SK-N-SH treated with all-trans-retinoic acid at 6 μM for 48 hours (cell line): Measurements from ENCODE around the gene STX12.

Source experiments
- ATAC-seq: fragments of 200-7000 bp; cut with Tn5 transposase; 3 replicates; pipeline ENCODE4 v1.9.1; 2020; ENCODE audit warnings: mild to moderate bottlenecking, moderate library complexity
- BACH2 ChIP-seq: fragments of 250-450 bp; sonication (Bioruptor Pico); IDR thresholded peaks from 2 replicates; pipeline ENCODE4 v1.9.0; 2021; ENCODE audit warnings: mild to moderate bottlenecking, borderline replicate concordance
- CSDC2 ChIP-seq: fragments of 250-450 bp; sonication (Bioruptor Pico); IDR thresholded peaks from 2 replicates; pipeline ENCODE4 v1.5.0; 2020; ENCODE audit warnings: mild to moderate bottlenecking, moderate library complexity
- ESRRG ChIP-seq: fragments of 250-450 bp; sonication (Bioruptor Pico); IDR thresholded peaks from 2 replicates; pipeline ENCODE4 v1.6.1; 2021; ENCODE audit warnings: mild to moderate bottlenecking
- GLIS3 ChIP-seq: fragments of 250-450 bp; sonication (Bioruptor Pico); IDR thresholded peaks from 2 replicates; pipeline ENCODE4 v1.5.0; 2020; ENCODE audit warnings: mild to moderate bottlenecking, moderate library complexity
- ISL1 ChIP-seq: fragments of 250-450 bp; sonication (Bioruptor Pico); IDR thresholded peaks from 2 replicates; pipeline ENCODE4 v2.1.2; 2022; ENCODE audit warnings: mild to moderate bottlenecking, moderate library complexity
- OSR1 ChIP-seq: fragments of 250-450 bp; sonication (Bioruptor Pico); IDR thresholded peaks from 2 replicates; pipeline ENCODE4 v1.8.0; 2022; ENCODE audit warnings: moderate library complexity, mild to moderate bottlenecking, inconsistent platforms
- PPARA ChIP-seq: fragments of 250-450 bp; sonication (Bioruptor Pico); IDR thresholded peaks from 2 replicates; pipeline ENCODE4 v1.5.0; 2020; ENCODE audit warnings: mild to moderate bottlenecking, borderline replicate concordance
- RARB ChIP-seq: fragments of 250-450 bp; sonication (Bioruptor Pico); IDR thresholded peaks from 2 replicates; pipeline ENCODE4 v1.8.0; 2021; ENCODE audit warnings: mild to moderate bottlenecking, moderate library complexity
- SNAI2 ChIP-seq: fragments of 250-450 bp; sonication (Bioruptor Pico); IDR thresholded peaks from 2 replicates; pipeline ENCODE4 v1.5.0; 2020; ENCODE audit warnings: mild to moderate bottlenecking, moderate library complexity
- TCF4 ChIP-seq: fragments of 250-450 bp; sonication (Bioruptor Pico); IDR thresholded peaks from 2 replicates; pipeline ENCODE4 v1.8.0; 2021; ENCODE audit warnings: mild to moderate bottlenecking, moderate library complexity, borderline replicate concordance
- TOX ChIP-seq: fragments of 250-450 bp; sonication (Bioruptor Pico); IDR thresholded peaks from 2 replicates; pipeline ENCODE4 v1.8.0; 2021; ENCODE audit warnings: mild to moderate bottlenecking, moderate library complexity, borderline replicate concordance
- ZC3H10 ChIP-seq: fragments of 250-450 bp; sonication (Bioruptor Pico); IDR thresholded peaks from 2 replicates; pipeline ENCODE4 v1.5.1; 2021; ENCODE audit warnings: mild to moderate bottlenecking, moderate library complexity
- ZFP3 ChIP-seq: fragments of 250-450 bp; sonication (Bioruptor Pico); IDR thresholded peaks from 2 replicates; pipeline ENCODE4 v1.5.0; 2020; ENCODE audit warnings: mild to moderate bottlenecking, moderate library complexity
- ZFP30 ChIP-seq: fragments of 450-650 bp; formaldehyde crosslinking; IDR thresholded peaks from 2 replicates; pipeline ENCODE4 v1.5.0; 2022; ENCODE audit warnings: mild to moderate bottlenecking, moderate library complexity
- ZNF70 ChIP-seq: fragments of 450-650 bp; formaldehyde crosslinking; IDR thresholded peaks from 2 replicates; pipeline ENCODE4 v1.5.0; 2020; ENCODE audit warnings: mild to moderate bottlenecking, moderate library complexity
- ZNF8 ChIP-seq: fragments of 450-650 bp; formaldehyde crosslinking; IDR thresholded peaks from 2 replicates; pipeline ENCODE4 v1.5.0; 2020; ENCODE audit warnings: mild to moderate bottlenecking, moderate library complexity
- TF ChIP-seq, protein P1 (sequence below): fragments of 250-450 bp; sonication (Bioruptor Pico); IDR thresholded peaks from 2 replicates; pipeline ENCODE4 v1.8.0; 2020; ENCODE audit warnings: mild to moderate bottlenecking, moderate library complexity, borderline replicate concordance
- TF ChIP-seq, protein P2 (sequence below): fragments of 250-450 bp; sonication (Bioruptor Pico); IDR thresholded peaks from 2 replicates; pipeline ENCODE4 v1.5.0; 2020; ENCODE audit warnings: mild to moderate bottlenecking, moderate library complexity
- TF ChIP-seq, protein P3 (sequence below): fragments of 250-450 bp; sonication (Bioruptor Pico); IDR thresholded peaks from 2 replicates; pipeline ENCODE4 v1.5.1; 2021; ENCODE audit warnings: mild to moderate bottlenecking, moderate library complexity
- TF ChIP-seq, protein P4 (sequence below): fragments of 250-450 bp; sonication (Bioruptor Pico); IDR thresholded peaks from 2 replicates; pipeline ENCODE4 v1.8.0; 2021; ENCODE audit warnings: low read depth, mild to moderate bottlenecking, moderate library complexity, borderline replicate concordance

The STX12 gene

DNA sequence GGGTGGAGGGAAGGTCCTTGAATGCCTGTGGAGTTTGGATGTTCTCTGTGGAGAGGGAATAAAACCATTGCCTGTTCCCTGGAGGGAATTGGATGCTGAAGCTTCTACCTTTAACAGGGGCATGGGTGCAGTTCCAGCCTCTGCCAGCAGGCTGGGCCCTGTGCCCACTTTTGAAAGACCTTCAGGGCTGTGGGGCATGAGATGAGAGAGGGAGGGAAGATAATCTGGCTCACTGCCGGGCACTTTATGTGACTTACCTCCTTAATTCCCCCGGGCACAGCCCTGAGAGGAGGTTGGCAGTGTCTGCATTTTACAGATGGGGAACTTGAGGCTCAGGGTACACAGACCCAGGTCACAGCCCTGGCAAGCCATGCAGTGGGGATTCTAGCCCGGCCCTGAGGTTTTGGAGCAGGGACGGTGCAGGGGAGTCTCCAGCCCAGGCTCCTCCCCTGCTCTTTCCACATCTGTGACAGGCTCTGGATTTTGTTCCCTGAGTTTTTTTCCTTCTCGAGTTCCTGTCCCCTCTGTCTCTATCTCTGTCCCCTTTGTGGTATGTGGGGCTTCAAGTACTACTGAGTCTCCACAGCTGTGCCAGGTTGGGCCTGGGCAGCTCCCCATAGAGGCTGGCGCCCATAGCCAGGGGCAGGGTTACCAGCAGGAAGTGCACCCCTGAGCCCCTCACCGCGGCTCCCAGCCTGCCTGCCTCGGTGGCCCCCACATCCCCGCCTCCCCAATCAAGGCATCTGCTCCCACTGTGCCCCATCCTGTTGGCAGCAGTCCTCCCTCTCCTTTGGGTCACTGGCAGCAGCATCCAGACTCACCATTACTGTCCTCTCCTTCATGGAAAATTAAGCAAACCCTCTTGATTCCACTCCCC, 85.3 kb downstream of the STX12 start:
- TF ChIP-seq, protein P1, sequence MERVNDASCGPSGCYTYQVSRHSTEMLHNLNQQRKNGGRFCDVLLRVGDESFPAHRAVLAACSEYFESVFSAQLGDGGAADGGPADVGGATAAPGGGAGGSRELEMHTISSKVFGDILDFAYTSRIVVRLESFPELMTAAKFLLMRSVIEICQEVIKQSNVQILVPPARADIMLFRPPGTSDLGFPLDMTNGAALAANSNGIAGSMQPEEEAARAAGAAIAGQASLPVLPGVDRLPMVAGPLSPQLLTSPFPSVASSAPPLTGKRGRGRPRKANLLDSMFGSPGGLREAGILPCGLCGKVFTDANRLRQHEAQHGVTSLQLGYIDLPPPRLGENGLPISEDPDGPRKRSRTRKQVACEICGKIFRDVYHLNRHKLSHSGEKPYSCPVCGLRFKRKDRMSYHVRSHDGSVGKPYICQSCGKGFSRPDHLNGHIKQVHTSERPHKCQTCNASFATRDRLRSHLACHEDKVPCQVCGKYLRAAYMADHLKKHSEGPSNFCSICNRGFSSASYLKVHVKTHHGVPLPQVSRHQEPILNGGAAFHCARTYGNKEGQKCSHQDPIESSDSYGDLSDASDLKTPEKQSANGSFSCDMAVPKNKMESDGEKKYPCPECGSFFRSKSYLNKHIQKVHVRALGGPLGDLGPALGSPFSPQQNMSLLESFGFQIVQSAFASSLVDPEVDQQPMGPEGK (CRISPR knock-in tag) = no peak
- no peak for TF ChIP-seq TCF4 (CRISPR knock-in tag)
- TF ChIP-seq, protein P2, sequence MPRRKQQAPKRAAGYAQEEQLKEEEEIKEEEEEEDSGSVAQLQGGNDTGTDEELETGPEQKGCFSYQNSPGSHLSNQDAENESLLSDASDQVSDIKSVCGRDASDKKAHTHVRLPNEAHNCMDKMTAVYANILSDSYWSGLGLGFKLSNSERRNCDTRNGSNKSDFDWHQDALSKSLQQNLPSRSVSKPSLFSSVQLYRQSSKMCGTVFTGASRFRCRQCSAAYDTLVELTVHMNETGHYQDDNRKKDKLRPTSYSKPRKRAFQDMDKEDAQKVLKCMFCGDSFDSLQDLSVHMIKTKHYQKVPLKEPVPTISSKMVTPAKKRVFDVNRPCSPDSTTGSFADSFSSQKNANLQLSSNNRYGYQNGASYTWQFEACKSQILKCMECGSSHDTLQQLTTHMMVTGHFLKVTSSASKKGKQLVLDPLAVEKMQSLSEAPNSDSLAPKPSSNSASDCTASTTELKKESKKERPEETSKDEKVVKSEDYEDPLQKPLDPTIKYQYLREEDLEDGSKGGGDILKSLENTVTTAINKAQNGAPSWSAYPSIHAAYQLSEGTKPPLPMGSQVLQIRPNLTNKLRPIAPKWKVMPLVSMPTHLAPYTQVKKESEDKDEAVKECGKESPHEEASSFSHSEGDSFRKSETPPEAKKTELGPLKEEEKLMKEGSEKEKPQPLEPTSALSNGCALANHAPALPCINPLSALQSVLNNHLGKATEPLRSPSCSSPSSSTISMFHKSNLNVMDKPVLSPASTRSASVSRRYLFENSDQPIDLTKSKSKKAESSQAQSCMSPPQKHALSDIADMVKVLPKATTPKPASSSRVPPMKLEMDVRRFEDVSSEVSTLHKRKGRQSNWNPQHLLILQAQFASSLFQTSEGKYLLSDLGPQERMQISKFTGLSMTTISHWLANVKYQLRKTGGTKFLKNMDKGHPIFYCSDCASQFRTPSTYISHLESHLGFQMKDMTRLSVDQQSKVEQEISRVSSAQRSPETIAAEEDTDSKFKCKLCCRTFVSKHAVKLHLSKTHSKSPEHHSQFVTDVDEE = no peak
- TF ChIP-seq ZNF8 (CRISPR knock-in tag) = no peak
- TF ChIP-seq SNAI2 (CRISPR knock-in tag) = no peak
- TF ChIP-seq ESRRG (CRISPR knock-in tag) = no peak
- TF ChIP-seq CSDC2 (CRISPR knock-in tag) = no peak
- no peak for TF ChIP-seq OSR1
- TF ChIP-seq ZC3H10 (CRISPR knock-in tag) = no peak
- no peak for TF ChIP-seq ZFP3 (CRISPR knock-in tag)
- TF ChIP-seq ZNF70 (CRISPR knock-in tag) = no peak
- TF ChIP-seq, protein P3, sequence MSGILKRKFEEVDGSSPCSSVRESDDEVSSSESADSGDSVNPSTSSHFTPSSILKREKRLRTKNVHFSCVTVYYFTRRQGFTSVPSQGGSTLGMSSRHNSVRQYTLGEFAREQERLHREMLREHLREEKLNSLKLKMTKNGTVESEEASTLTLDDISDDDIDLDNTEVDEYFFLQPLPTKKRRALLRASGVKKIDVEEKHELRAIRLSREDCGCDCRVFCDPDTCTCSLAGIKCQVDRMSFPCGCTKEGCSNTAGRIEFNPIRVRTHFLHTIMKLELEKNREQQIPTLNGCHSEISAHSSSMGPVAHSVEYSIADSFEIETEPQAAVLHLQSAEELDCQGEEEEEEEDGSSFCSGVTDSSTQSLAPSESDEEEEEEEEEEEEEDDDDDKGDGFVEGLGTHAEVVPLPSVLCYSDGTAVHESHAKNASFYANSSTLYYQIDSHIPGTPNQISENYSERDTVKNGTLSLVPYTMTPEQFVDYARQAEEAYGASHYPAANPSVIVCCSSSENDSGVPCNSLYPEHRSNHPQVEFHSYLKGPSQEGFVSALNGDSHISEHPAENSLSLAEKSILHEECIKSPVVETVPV (CRISPR knock-in tag) = no peak
- no peak for TF ChIP-seq TOX (CRISPR knock-in tag)
- TF ChIP-seq, protein P4, sequence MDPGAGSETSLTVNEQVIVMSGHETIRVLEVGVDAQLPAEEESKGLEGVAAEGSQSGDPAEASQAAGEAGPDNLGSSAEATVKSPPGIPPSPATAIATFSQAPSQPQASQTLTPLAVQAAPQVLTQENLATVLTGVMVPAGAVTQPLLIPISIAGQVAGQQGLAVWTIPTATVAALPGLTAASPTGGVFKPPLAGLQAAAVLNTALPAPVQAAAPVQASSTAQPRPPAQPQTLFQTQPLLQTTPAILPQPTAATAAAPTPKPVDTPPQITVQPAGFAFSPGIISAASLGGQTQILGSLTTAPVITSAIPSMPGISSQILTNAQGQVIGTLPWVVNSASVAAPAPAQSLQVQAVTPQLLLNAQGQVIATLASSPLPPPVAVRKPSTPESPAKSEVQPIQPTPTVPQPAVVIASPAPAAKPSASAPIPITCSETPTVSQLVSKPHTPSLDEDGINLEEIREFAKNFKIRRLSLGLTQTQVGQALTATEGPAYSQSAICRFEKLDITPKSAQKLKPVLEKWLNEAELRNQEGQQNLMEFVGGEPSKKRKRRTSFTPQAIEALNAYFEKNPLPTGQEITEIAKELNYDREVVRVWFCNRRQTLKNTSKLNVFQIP (CRISPR knock-in tag) = no peak
- TF ChIP-seq ZFP30 (CRISPR knock-in tag) = no peak
- TF ChIP-seq GLIS3 (CRISPR knock-in tag) = no peak
- TF ChIP-seq ISL1 (CRISPR knock-in tag) = no peak
- TF ChIP-seq, all 23 proteins: peak for 0
- ATAC-seq = peak; percentile 95

DNA sequence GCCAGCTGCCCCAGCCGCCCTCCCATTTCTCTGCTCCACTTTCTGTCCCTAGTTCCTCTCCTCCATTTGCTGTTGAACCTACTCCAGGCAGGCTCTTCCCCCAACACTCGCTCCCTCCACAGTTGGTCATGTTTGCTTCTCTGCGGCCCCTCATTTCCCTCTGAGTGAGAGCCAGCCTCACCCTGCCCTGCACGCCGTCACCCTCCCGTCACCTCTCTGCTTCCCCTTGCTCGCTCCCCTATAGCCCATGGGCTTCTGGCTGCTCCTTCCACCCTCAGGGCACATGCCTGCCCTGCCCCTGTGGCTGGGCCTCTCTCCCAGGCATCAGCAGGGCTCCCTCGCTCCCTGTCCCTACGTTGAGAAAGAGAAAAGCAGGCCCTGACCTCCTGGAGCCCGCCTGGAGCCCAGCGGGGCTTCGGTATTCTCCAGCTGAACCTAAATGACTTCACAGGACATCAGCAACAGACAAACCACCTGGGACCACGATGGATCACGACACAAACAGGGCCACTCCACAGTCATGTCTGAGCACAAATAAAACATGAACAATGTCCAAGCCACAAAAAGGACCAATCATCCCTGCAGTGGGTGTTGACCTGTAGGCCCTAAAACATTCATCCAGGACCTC, 86.0 kb downstream of the STX12 start:
- ATAC-seq = no peak
- TF ChIP-seq ISL1 (CRISPR knock-in tag) (no peak), RARB (CRISPR knock-in tag) (no peak), ZFP3 (CRISPR knock-in tag) (no peak), PPARA (CRISPR knock-in tag) (no peak), ZNF8 (CRISPR knock-in tag) (no peak), GLIS3 (CRISPR knock-in tag) (no peak), TCF4 (CRISPR knock-in tag) (no peak), SNAI2 (CRISPR knock-in tag) (no peak), TOX (CRISPR knock-in tag) (no peak), BACH2 (CRISPR knock-in tag) (no peak)
- TF ChIP-seq, protein P4 (CRISPR knock-in tag) = no peak
